Activated naive CD8-positive, alpha-beta T cell (primary cell): Measurements from ENCODE around the gene SCAPER.
"Not testable (repeated sequence)": the region's sequence is repeated elsewhere in the genome, so short reads cannot be mapped to it uniquely, and the experiment has no call there.

ENCODE experiments used
- H3K27ac Mint-ChIP-seq: one replicate; pipeline ENCODE4 v1.8.0; 2021; ENCODE audit warnings: mixed read lengths
- H3K27me3 Mint-ChIP-seq: one replicate; pipeline ENCODE4 v1.8.0; 2021; ENCODE audit warnings: mixed read lengths
- H3K36me3 Mint-ChIP-seq: one replicate; pipeline ENCODE4 v1.8.0; 2021; ENCODE audit warnings: mixed read lengths
- H3K4me1 Mint-ChIP-seq: one replicate; pipeline ENCODE4 v1.8.0; 2021; ENCODE audit warnings: low read depth, mixed read lengths
- H3K4me3 Mint-ChIP-seq: one replicate; pipeline ENCODE4 v1.8.0; 2021; ENCODE audit warnings: mild to moderate bottlenecking, mixed read lengths
- H3K9me3 Mint-ChIP-seq: one replicate; pipeline ENCODE4 v1.8.0; 2021; ENCODE audit warnings: low read depth, mixed read lengths

Gene SCAPER

DNA sequence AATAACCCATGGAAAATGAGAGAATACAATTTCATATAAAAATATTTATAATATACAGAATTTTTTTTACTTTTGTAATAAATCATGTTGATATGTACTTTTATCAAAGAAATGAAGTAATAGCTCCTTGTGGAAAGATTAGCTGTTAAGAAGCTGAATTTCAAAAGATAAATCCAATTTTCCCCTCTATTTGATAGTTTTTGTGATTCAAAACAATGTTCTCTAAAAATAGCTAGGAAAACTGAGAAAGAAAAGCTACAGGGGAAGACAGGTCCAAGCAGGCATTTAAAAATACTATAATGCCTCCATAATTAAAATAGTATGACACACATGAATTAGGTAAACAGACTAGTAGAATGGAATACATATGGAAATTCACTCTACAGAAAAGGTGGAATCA lies 44.9 kb downstream of the SCAPER start:
- Mint-ChIP-seq H3K27me3 (no peaks in the 10 kb centered on the region), H3K4me1 (peaks cover 30% of the 10 kb centered on the region), H3K9me3 (no peaks in the 10 kb centered on the region), H3K36me3 (peaks cover 12% of the 10 kb centered on the region), H3K27ac (no peak overlapping the region), H3K4me3 (no peak overlapping the region)

- not testable (repeated sequence) for H3K27me3 Mint-ChIP-seq, H3K4me3 Mint-ChIP-seq, H3K27ac Mint-ChIP-seq
- Mint-ChIP-seq H3K9me3 (peaks cover 26% of the 10 kb centered on the region), H3K4me1 (peaks cover 14% of the 10 kb centered on the region), H3K36me3 (peaks cover 62% of the 10 kb centered on the region)
Observed at GRCh38 chr15:76850367-76850766, 54.8 kb downstream of the SCAPER start.

DNA sequence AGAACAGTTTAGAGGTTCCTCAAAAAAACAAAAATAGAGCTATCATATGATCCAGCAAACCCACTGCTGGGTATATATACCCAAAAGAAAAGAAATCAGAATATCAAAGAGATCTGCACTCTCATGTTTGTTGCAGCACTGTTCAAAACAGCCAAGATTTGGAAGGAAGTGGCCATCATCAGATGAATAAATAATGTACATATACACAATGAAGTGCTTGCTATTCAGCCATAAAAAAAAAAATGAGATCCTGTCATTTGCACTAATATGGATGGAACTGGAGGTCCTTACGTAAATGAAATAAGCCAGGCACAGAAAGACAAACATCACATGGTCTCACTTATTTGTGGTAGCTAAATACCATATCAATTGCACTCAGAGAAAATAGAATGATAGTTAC lies 58.4 kb downstream of the SCAPER start:
- H3K4me1 Mint-ChIP-seq, result peaks cover 26% of the 10 kb centered on the region
- H3K27me3 Mint-ChIP-seq, result no peaks in the 10 kb centered on the region
- no peak overlapping the region for H3K4me3 Mint-ChIP-seq
- no peak overlapping the region for H3K27ac Mint-ChIP-seq
- peaks cover 37% of the 10 kb centered on the region for H3K36me3 Mint-ChIP-seq
- H3K9me3 Mint-ChIP-seq, result peaks cover 5% of the 10 kb centered on the region

DNA sequence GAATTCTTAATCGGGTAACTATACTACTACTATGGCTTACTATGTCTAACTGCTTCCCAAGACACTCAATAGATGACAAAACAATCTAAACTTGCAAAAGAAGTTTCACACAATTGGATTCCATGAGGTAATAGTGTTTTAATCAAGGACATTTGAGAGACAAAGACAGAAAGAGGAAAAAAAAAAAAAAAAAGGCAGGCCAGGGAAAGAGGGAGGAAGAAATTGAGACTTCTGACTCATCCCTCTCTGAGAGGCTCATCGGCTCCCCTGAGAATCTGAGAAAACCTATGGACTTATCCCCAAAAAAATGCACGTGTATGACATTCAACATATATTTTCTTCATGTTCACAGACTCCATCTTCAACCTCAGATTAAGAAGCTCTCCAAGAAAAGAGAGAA lies 61.0 kb downstream of the SCAPER start:
- H3K27ac Mint-ChIP-seq, result no peak overlapping the region
- H3K4me1 Mint-ChIP-seq, result peaks cover 26% of the 10 kb centered on the region
- peaks cover 23% of the 10 kb centered on the region for H3K36me3 Mint-ChIP-seq
- H3K27me3 Mint-ChIP-seq, result no peaks in the 10 kb centered on the region
- H3K9me3 Mint-ChIP-seq, result no peaks in the 10 kb centered on the region
- no peak overlapping the region for H3K4me3 Mint-ChIP-seq

DNA sequence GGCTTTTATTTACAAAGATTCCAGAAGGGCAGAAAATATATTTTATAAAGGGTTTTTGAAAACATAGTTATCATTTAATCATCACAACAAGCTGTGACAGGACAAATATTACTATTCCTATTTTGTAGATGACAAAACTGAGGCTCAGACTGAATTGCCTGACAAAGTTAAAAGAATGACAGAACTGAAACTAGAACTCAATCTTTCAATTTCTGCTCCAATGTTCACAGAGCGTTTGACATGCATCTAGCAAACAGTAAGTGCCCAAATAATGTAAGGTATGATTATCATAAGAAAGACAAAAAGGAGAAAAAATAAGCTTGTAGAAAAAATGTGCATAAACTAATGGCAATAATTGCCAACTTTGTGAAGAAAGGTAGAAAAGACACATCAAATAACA lies 61.9 kb downstream of the SCAPER start:
- H3K4me1 Mint-ChIP-seq, result peaks cover 26% of the 10 kb centered on the region
- H3K4me3 Mint-ChIP-seq, result no peak overlapping the region
- no peaks in the 10 kb centered on the region for H3K9me3 Mint-ChIP-seq
- H3K27ac Mint-ChIP-seq, result no peak overlapping the region
- H3K27me3 Mint-ChIP-seq, result no peaks in the 10 kb centered on the region
- H3K36me3 Mint-ChIP-seq, result peaks cover 27% of the 10 kb centered on the region

GRCh38 chr15:76840830-76841460 lies 64.2 kb downstream of the SCAPER start:
- H3K4me1 Mint-ChIP-seq, result peaks cover 21% of the 10 kb centered on the region
- H3K4me3 Mint-ChIP-seq, result no peak overlapping the region
- peaks cover 37% of the 10 kb centered on the region for H3K36me3 Mint-ChIP-seq
- no peaks in the 10 kb centered on the region for H3K27me3 Mint-ChIP-seq
- no peak overlapping the region for H3K27ac Mint-ChIP-seq
- peaks cover 7% of the 10 kb centered on the region for H3K9me3 Mint-ChIP-seq

DNA sequence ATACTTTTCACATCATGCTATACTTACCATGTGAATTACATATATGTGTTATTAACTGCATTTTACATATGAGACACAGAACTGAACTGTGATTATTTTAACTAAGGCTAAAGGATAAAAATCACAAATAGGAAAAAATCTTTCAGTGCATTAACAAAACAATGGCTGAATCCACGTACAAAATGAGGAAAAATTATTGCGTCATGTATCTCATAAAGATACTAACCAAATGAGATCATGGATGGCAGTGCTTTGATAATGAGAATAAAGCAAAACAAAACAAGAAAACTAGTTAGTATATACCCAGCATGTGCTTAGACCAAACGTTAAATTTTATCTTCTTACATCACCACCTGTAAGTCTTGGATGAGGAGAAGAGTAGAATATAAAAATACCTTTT lies 66.0 kb downstream of the SCAPER start:
- Mint-ChIP-seq H3K36me3 (peaks cover 45% of the 10 kb centered on the region), H3K9me3 (peaks cover 9% of the 10 kb centered on the region), H3K4me1 (peaks cover 19% of the 10 kb centered on the region), H3K27ac (no peak overlapping the region), H3K4me3 (no peak overlapping the region), H3K27me3 (no peaks in the 10 kb centered on the region)

DNA sequence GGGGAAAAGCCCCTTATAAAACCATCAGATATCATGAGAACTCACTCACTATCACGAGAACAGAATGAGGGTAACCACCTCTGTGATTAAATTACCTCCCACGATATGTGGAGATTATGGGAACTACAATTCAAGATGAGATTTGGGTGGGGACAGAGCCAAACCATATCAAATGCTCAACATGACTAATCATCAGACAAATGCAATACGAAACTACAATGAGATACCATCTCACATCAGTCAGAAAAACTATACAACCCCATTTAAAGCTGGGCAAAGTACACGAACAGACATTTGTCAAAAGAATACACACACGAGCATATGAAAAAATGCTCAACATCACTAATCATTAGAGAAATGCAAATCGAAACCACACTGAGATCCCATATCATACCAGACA lies 67.7 kb downstream of the SCAPER start:
- Mint-ChIP-seq H3K27me3 (no peaks in the 10 kb centered on the region), H3K27ac (no peak overlapping the region), H3K4me1 (peaks cover 16% of the 10 kb centered on the region), H3K9me3 (peaks cover 19% of the 10 kb centered on the region), H3K36me3 (peaks cover 60% of the 10 kb centered on the region), H3K4me3 (no peak overlapping the region)

GRCh38 chr15:76829939-76830338 lies 75.2 kb downstream of the SCAPER start:
- peaks cover 12% of the 10 kb centered on the region for H3K9me3 Mint-ChIP-seq
- no peak overlapping the region for H3K27ac Mint-ChIP-seq
- peaks cover 16% of the 10 kb centered on the region for H3K4me1 Mint-ChIP-seq
- H3K27me3 Mint-ChIP-seq, result no peaks in the 10 kb centered on the region
- H3K36me3 Mint-ChIP-seq, result peaks cover 33% of the 10 kb centered on the region
- H3K4me3 Mint-ChIP-seq, result no peak overlapping the region

DNA sequence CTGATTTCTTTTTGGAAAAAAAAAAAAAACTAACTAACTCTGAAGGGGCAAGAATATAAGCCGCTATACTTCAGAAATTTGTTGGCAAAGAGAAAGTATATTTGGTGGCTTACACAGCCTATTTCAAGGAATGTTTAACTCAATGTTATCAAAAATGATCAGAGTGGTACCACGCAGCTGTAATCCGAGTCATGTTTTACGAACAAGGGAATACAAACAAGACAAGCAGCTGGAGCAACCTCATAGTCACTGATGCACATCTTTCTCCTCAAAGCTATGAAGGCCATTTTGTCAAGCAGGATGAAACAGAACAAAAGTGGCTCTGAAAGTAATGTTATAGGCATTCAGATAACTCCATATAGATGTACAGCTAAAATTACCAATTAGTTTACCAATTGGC lies 81.2 kb downstream of the SCAPER start:
- Mint-ChIP-seq H3K9me3 (no peaks in the 10 kb centered on the region), H3K36me3 (peaks cover 13% of the 10 kb centered on the region), H3K4me1 (peaks cover 20% of the 10 kb centered on the region), H3K4me3 (no peak overlapping the region), H3K27ac (no peak overlapping the region), H3K27me3 (no peaks in the 10 kb centered on the region)

GRCh38 chr15:76823303-76823702 lies 81.8 kb downstream of the SCAPER start:
- H3K4me3 Mint-ChIP-seq, result no peak overlapping the region
- H3K27ac Mint-ChIP-seq, result no peak overlapping the region
- peaks cover 12% of the 10 kb centered on the region for H3K36me3 Mint-ChIP-seq
- no peaks in the 10 kb centered on the region for H3K27me3 Mint-ChIP-seq
- H3K9me3 Mint-ChIP-seq, result peaks cover 2% of the 10 kb centered on the region
- peaks cover 23% of the 10 kb centered on the region for H3K4me1 Mint-ChIP-seq

GRCh38 chr15:76818926-76819325 lies 86.2 kb downstream of the SCAPER start:
- peaks cover 29% of the 10 kb centered on the region for H3K36me3 Mint-ChIP-seq
- H3K4me3 Mint-ChIP-seq, H3K27ac Mint-ChIP-seq: not testable (repeated sequence)

DNA sequence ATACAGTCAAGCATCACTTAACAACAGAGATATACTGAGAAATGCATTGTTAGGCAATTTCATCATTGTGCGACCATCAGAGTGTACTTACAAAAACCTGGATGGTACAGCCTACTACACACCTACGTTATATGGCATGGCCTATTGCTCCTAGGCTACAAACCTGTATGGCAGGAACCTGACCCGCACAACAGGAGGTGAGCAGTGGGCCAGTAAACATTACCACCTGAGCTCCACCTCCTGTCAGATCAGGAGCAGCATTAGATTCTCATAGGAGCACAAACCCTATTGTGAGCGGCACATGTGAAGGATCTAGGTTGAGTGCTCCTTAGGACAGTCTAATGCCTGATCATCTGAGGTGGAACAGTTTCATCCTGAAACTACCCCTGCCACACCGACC lies 89.7 kb downstream of the SCAPER start:
- Mint-ChIP-seq H3K27me3 (no peaks in the 10 kb centered on the region), H3K4me3 (no peak overlapping the region), H3K9me3 (peaks cover 20% of the 10 kb centered on the region), H3K4me1 (peaks cover 29% of the 10 kb centered on the region), H3K27ac (no peak overlapping the region), H3K36me3 (peaks cover 35% of the 10 kb centered on the region)

More at GRCh38 chr15:76818926-76819325, 86.2 kb downstream of the SCAPER start:
- Mint-ChIP-seq H3K4me1 (peaks cover 25% of the 10 kb centered on the region), H3K9me3 (peaks cover 11% of the 10 kb centered on the region)
- not testable (repeated sequence) for H3K27me3 Mint-ChIP-seq

DNA sequence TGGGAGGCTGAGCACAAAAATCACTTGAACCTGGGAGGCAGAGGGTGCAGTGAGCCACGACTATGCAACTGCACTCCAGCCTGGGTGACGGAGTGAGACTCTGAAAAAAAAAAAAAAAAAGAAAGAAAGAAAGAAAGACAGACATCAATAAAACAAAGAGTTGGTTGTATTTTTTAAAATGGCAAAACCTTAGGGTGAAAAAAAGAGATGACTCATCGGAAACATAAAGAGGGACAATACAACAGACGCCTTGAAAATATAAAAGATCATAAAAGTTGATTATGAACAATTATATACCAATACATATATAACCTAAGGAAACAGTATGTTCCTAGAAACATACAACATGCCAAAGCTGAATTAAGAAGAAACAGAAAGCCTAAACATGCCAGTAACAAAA lies 92.8 kb downstream of the SCAPER start:
- Mint-ChIP-seq H3K4me3 (no peak overlapping the region), H3K27ac (no peak overlapping the region), H3K4me1 (peaks cover 11% of the 10 kb centered on the region), H3K27me3 (no peaks in the 10 kb centered on the region), H3K9me3 (peaks cover 16% of the 10 kb centered on the region), H3K36me3 (peaks cover 31% of the 10 kb centered on the region)

GRCh38 chr15:76809412-76810103 lies 95.6 kb downstream of the SCAPER start:
- Mint-ChIP-seq H3K36me3 (peaks cover 26% of the 10 kb centered on the region), H3K27ac (no peak overlapping the region), H3K9me3 (peaks cover 9% of the 10 kb centered on the region), H3K27me3 (no peaks in the 10 kb centered on the region), H3K4me1 (peaks cover 4% of the 10 kb centered on the region), H3K4me3 (no peak overlapping the region)
